ENCODE results near the gene MYBPC2.
"Not testable (repeated sequence)": the region's sequence is repeated elsewhere in the genome, so short reads cannot be mapped to it uniquely, and the experiment has no call there.

MYBPC2 gene

GRCh38 chr19:50428772-50429463 lies 3.8 kb upstream of the MYBPC2 start:
- no peak for DNase-seq

GRCh38 chr19:50430888-50431342 lies 1.8 kb upstream of the MYBPC2 start:
- DNase-seq: no peak

GRCh38 chr19:50431343-50432220 lies 1.1 kb upstream of the MYBPC2 start:
- peak; percentile 86 for DNase-seq

DNA sequence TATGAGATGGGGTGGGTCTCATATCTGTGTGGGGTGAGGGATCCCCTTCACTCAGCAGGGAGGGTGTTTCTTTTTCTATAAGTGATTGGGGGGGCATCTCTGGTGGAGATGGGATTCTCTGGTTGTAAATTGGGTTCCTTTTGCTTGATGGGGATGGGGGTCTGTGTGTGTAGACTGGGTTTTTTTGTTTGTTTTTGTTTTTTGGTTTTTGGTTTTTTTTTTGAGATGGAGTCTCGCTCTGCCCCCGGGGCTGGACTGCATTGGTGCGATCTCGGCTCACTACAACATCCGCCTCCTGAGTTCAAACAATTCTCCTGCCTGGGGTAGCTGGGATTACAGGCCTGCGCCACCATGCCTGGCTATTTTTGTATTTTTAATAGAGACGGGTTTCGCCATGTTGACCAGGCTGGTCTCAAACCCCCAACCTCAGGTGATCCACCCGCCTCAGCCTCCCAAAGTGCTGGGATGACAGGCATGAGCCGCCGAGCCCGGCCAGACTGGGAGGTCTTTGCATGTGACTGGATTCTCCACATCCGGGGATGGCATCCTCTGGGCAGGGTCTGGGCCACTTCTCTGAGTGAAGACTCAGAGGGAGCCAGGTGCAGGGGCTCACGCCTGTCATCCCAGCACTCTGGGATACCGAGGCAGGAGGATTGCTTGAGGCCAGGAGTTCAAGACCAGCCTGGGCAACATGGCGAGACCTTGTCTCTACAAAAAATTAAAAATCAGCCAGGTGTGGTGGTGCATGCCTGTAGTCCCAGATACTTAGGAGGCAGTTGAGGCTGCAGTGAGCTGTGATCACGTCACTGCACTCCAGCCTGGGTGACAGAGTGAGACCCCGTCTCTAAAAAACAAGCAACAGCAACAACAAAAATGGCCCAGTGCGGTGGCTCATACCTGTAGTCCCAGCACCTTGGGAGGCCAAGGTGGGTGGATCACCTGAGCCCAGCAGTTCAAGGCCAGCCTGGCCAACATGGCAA lies 799 bp downstream of the MYBPC2 start:
- DNase-seq: no peak

- DNase-seq: no peak
Measured at GRCh38 chr19:50434525-50434924, 1.8 kb downstream of the MYBPC2 start.

- no peak for DNase-seq
Measured at GRCh38 chr19:50435221-50435620, 2.5 kb downstream of the MYBPC2 start.

- no peak for DNase-seq
Measured at GRCh38 chr19:50435627-50436026, 2.9 kb downstream of the MYBPC2 start.

DNA sequence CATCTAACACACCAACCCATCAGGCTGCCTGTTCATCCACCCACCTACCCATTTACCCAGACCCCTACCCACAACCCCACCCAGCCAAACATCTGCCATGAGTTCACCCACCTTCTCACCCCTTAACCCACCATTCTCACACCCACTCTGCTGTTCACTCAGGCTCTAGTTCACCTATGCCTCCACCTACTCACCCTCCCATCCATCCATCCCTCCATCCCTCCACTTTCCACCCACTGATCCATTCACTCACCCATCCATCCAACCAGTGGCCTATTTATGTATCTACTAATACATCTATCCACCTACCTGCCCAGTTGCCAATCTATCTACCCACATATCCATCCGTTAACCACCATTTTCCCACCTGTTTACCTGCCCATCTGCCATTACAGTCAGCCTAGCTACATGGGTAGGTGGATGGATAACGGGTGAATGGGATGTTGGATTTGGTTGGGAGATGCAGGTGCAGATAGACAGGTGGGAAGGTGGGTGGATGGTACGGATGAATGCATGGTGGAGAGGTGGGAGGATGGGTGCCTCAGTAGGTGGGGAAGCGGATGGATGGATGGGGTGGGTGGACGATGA lies 5.3 kb downstream of the MYBPC2 start:
- DNase-seq: no peak

GRCh38 chr19:50439130-50439529 lies 6.4 kb downstream of the MYBPC2 start:
- DNase-seq: not testable (repeated sequence)

- no peak for DNase-seq
Measured at GRCh38 chr19:50444059-50444458, 11.4 kb downstream of the MYBPC2 start.

DNA sequence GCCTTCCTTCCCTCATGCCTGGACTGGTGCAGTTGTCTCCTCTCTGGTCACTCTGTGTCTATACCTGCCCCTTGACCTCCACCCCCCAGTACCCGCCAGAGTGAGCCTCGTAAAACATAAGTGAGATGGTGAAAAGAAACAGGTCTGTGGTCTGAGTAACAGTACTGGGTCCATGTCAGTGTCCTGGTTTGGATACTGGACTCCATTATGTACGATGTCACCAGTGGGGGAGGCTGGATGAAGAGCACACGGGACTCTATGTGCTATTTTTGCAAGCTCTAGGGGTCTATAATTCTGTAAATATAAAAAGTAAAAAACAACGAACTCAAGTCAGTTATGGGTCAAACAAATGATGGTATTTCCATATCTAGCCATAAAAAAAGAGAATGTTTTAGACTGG lies 14.4 kb downstream of the MYBPC2 start:
- no peak for DNase-seq

- DNase-seq: no peak
Measured at GRCh38 chr19:50447750-50448149, 15.1 kb downstream of the MYBPC2 start.

DNA sequence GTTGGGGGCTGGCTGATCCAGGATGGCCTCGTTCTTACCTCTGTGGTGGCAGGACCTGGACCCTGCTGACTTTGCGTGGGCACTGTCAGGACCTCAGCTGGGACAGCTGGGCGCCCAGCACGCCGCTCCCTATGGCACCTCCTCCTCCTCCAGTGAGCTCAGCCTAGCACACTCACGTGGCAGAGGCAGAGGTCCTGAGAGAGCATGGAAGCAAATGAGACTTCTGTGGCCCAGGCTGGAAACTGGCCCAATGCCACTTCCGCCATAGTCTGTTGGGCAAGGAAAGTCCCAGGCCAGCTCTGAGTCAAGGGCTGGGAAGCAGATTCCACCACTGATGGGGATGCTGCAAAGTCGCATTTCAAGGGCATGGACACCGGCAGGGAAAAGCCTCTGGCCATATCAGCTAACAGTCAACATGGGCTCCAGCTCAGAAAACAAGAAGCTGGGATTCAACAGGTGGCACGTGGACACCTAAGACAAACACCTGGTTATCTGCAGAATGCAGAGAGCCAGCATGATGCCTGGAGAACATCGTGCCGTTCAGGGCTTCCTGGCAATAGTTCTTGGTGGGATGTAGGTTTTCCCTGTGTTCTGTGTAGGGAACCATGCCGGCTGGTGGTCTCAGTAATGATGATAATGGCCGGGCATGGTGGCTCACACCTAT lies 16.7 kb downstream of the MYBPC2 start:
- DNase-seq: no peak

DNA sequence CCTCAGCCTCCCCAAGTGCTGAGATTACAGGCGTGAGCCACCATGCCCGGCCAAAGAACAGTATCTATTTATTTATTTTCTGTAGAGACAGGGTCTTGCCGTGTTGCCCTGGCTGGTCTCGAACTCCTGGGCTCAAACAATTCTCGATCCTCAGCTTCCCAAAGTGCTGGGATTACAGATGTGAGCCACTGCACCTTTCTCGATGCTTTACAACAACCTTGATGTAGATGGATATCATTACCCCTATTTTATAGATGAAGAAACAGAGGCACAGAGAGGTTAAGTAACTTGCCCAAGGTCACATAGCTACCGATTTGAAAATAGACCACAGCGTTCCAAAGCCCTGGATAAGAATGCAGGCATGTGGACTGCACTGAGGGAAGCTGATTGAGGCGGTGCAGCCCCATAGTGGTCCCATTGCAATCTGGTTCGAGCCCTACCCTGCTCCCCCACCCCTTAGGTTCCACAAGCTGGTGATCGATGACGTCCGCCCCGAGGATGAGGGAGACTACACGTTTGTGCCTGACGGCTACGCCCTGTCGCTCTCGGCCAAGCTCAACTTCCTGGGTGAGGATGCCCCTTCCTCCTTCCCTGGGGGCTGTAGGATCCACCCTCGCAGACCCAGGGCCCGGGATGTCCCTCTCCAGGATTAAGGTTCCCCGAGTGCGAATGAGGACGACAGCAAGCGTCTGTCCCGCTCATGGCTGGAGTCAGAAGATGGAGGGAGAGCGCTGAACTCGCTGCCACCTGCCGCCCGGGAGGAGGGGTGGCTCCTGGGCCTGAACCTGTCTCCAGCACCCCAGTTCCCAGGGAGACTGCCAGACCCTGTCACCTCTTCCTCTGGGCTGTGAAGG lies 17.9 kb downstream of the MYBPC2 start:
- no peak for DNase-seq

DNA sequence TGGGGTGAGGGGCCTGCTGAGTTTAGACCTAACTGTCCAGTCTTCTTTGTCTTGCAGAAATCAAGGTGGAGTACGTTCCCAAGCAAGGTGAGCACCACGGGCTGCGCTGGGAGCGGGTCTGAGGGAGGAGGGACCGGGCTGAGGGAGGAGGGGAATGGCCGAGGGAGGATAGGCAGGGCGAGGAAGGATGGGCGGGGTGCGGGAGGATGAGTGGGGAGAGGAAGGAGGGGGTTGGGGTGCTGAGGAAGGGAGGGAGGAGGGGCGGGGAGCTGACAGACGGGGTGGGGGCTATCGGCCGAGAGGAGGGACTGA lies 18.5 kb downstream of the MYBPC2 start:
- DNase-seq: no peak

DNA sequence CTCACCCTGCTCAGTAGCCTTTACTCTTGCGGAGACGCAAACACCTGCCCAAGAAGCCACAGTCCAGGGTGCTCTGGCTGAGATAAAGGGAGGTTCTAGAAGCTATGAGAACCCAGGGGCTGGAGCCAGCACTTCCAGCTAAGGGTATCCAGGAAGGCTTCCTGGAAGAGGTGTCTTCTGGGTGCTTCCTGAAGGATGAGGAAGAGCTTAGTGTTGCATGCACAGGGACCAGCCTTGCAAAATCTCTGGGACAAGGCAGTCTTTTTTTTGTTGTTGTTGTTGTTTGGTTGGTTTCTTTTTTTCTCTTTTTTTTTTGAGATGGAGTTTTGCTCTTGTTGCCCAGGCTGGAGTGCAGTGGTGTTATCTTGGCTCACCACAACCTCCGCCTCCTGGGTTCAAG lies 20.6 kb downstream of the MYBPC2 start:
- no peak for DNase-seq

- DNase-seq: no peak
Measured at GRCh38 chr19:50455992-50456391, 23.3 kb downstream of the MYBPC2 start.

- no peak for DNase-seq
Measured at GRCh38 chr19:50457300-50457699, 24.6 kb downstream of the MYBPC2 start.

DNA sequence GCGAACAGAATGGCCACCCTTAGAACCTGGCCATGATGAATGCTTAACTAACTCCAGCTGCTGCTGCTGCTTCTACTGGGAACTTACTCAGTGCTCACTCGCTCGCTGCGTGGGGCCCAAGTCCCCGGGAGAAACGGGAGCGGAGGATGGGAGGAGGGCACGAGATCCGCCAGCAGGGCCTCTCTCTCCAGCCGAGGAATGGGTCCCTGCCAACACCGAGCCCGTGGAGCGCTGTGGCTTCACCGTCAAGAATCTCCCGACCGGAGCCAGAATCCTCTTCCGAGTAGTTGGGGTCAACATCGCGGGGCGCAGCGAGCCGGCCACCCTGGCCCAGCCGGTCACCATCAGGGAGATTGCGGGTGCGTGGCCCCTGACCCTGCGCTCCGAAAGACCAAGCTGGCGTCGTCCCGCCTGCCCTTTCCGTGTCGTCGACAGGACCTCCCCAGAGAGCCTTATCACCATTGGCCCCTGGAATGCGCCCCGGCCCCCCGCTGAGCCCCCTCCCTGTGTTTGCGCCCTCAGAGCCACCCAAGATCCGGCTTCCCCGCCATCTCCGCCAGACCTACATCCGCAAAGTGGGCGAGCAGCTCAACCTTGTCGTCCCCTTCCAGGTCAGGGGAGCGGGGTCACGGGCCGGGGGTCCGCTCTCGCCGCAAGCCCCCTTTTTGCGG lies 25.8 kb downstream of the MYBPC2 start:
- no peak for DNase-seq

DNA sequence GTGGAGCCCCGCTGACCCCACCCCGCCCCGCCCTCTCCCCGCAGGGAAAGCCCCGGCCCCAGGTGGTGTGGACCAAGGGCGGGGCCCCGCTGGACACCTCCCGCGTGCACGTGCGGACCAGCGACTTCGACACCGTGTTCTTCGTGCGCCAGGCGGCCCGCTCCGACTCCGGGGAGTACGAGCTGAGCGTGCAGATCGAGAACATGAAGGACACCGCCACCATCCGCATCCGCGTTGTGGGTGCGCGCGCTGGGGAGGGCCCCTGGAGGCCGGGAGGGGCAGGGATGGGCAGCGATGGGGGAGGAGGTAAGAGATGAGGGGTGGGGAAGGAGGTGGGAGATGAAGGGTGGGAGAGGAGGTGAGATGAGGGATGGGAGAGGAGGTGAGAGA lies 26.4 kb downstream of the MYBPC2 start:
- no peak for DNase-seq

DNA sequence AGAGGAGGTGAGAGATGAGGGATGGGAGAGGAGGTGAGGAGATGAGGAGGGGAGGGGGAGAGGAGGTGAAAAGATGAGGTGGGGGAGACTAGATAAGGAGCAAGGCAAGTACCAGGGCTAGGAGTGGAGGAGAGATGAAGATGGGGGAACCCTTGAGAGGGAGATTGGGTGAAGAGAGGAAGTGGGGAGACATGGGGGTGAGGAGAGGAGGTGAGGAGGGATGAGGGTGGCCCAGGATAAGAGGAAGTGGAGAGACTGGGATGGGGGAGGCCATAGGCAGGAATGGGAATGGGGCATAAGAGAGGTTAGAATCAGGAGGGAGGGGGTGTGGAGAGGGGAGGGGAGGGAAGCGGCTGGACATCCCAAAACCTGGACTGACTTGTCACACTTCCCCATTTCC lies 26.9 kb downstream of the MYBPC2 start:
- no peak for DNase-seq
